NB4 (cell line): Measurements from ENCODE around the gene RAB11FIP3.
"Not testable (repeated sequence)": the region's sequence is repeated elsewhere in the genome, so short reads cannot be mapped to it uniquely, and the experiment has no call there.

Source experiments
- DNase-seq: peaks from one replicate; pipeline ENCODE4 v3.0.0; 2010; ENCODE audit warnings: low read depth
- H3K4me3 ChIP-seq: one replicate; pipeline ENCODE4 v1.5.1; 2011; ENCODE audit warnings: mild to moderate bottlenecking, low read depth, low read length, moderate library complexity
- MYC ChIP-seq: IDR thresholded peaks from 2 replicates; pipeline ENCODE4 v1.6.1; 2011; ENCODE audit warnings: low read depth, low read length
- POLR2A ChIP-seq: IDR thresholded peaks from 2 replicates; pipeline ENCODE4 v1.6.1; 2011; ENCODE audit warnings: mild to moderate bottlenecking; ENCODE audit not compliant: insufficient read length; ENCODE audit errors: extremely low read depth
- TF ChIP-seq, protein P1 (sequence below): IDR thresholded peaks from one replicate; pipeline ENCODE4 v1.5.1; 2012; ENCODE audit warnings: low read depth, low read length
- TF ChIP-seq, protein P2 (sequence below): IDR thresholded peaks from 2 replicates; pipeline ENCODE4 v1.6.1; 2011; ENCODE audit warnings: low read depth, low read length

The RAB11FIP3 gene

DNA sequence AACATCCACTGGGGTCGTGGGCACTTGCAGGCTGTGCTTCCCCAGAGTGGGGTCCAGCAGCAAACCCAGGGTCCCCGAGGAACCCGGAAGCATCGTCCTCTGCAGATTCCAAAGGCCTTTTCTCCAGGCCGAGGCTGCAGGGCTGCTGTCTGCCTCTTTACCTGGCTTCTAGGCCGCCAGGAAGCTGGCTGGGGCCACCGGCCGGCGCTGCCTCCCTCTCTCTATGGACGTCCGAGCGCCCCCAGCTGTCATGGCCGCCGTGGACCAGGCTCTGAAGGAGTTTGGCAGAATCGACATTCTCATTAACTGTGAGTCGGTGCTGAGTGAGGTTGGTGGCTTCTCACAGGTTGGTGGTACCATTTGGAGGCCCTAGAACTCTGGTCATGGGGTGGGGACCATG, 18.2 kb upstream of the RAB11FIP3 start:
- DNase-seq: no peak
- no peak overlapping the region for H3K4me3 ChIP-seq
- TF ChIP-seq, protein P1, sequence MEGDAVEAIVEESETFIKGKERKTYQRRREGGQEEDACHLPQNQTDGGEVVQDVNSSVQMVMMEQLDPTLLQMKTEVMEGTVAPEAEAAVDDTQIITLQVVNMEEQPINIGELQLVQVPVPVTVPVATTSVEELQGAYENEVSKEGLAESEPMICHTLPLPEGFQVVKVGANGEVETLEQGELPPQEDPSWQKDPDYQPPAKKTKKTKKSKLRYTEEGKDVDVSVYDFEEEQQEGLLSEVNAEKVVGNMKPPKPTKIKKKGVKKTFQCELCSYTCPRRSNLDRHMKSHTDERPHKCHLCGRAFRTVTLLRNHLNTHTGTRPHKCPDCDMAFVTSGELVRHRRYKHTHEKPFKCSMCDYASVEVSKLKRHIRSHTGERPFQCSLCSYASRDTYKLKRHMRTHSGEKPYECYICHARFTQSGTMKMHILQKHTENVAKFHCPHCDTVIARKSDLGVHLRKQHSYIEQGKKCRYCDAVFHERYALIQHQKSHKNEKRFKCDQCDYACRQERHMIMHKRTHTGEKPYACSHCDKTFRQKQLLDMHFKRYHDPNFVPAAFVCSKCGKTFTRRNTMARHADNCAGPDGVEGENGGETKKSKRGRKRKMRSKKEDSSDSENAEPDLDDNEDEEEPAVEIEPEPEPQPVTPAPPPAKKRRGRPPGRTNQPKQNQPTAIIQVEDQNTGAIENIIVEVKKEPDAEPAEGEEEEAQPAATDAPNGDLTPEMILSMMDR: no peak

DNA sequence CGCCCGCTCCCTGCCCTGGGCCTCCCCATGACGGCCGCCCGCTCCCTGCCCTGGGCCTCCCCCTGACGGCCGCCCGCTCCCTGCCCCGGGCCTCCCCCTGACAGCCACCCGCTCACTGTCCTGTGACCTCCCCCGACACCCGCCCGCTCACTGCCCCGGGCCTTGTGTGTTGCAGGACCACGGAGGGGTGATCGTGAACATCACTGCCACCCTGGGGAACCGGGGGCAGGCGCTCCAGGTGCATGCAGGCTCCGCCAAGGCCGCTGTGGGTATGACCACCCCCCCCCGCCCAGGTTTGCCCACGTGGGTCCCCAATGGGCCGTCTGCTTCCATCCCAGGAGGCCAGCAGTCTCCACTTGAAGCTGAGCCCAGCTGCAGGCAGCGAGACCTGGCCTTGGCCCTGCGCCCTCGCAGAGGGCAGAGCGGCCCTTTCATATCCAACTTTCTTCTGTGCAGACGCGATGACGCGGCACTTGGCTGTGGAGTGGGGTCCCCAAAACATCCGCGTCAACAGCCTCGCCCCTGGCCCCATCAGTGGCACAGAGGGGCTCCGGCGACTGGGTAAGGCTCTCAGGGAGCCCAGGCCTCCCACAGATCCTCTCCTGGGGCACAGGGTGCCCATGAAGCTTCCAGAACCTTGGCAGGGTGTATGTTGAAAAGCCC, 14.8 kb upstream of the RAB11FIP3 start:
- H3K4me3 ChIP-seq: no peak overlapping the region
- no peak for DNase-seq
- TF ChIP-seq, protein P2, sequence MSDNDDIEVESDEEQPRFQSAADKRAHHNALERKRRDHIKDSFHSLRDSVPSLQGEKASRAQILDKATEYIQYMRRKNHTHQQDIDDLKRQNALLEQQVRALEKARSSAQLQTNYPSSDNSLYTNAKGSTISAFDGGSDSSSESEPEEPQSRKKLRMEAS: no peak
- TF ChIP-seq POLR2A: no peak
- TF ChIP-seq MYC: no peak
- TF ChIP-seq, protein P1: no peak

DNA sequence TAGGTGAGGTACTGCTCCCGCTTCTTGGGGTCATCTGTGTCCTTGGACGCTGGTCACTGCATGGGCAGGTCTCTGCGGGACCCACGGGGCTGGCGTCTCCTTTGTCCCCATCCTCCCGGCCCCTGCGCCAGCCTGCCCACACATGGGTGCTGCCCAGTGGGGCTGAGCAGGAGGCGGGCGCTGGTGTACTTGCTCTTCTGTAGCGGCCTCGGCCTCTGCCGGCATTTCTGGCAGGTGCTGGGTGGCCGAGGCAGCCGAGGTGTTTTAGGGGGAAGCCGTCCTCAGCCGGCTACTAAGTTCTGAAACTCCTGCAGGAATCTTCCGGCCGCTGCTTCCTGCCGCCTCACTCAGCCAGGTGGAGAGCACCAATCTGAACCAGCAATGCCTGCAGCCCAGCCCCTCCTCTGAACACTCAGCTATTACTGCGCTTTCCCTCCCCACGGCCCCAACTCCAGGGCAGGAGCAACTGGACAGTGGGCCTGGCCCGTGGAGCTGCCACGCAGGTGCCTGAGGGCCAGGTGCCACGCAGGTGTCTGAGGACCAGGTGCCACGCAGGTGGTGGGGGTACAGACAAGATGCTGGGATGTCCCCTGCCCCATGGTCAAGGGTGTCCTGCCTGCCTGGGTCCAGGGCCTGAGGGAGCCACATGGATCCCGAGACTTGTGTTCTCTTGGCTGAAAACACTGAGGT, 13.7 kb upstream of the RAB11FIP3 start:
- DNase-seq: no peak
- TF ChIP-seq POLR2A (no peak), MYC (no peak)
- TF ChIP-seq, protein P2: no peak
- TF ChIP-seq, protein P1: no peak
- no peak overlapping the region for H3K4me3 ChIP-seq

DNA sequence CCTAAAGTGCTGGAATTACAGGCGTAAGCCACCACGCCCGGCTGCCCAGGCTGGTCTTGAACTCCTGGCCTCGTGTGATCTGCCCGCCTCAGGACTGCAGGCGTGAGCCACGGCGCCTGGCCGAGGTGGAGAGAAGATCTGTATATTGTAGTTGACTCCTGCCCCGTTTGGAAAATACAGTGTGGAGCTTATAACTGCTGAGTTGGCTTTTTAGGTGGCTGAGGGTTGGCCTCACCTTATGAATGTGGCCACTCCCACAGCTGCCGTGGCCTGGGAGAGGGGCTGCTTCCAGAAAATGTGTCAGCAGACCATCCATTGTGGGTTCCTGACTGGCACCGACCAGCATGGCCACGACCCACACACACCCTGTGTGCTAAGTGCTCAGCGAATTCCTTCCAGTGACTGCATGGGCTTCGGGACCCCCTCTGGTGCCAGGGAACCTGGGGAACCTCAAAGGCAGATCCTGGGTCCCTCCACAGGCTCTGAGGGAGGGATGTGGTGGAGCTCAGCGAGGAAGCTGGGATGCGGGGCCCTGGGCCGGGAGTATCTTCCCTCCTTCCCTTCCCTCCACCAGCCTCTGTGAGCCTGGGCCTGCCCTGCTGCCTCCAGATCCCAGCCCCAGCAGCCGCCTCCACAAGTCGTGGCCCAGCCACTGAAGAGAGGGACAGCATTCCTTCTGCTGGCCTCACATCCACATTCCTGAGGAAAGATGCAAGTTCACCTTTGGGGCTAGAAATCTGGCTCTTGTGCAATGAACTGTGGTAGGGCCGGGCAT, 10.9 kb upstream of the RAB11FIP3 start:
- no peak for DNase-seq
- H3K4me3 ChIP-seq: no peak overlapping the region
- no peak for TF ChIP-seq POLR2A
- no peak for TF ChIP-seq MYC
- TF ChIP-seq, protein P2: no peak
- TF ChIP-seq, protein P1: no peak

DNA sequence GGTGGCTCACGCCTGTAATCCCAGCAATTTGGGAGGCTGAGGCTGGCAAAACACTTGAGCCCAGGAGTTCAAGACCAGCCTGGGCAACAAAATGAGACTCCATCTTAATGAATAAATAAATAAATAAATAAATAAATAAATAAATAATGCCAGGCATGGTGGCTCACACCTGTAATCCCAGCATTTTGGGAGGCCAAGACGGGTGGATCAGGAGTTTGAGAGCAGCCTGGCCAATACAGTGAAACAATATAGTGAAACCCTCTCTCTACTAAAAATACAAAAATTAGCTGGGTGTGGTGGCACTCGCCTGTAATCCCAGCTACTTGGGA, 10.3 kb upstream of the RAB11FIP3 start:
- not testable (repeated sequence) for DNase-seq, H3K4me3 ChIP-seq

DNA sequence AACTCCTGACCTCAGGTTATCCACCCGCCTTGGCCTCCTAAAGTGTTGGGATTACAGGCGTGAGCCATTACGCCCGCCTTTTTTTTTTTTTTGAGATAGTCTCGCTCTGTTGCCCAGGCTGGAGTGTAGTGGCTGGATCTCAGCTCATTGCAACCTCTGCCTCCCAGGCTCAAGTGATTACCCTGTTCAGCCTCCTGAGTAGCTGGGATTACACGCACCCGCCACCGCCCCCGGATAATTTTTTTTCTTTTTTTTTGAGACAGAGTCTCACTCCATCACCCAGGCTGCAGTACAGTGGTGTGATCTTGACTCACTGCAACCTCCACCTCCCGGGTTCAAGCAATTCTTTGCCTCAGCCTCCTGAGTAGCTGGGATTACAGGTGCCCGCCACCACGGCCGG, 3.3 kb upstream of the RAB11FIP3 start:
- DNase-seq, H3K4me3 ChIP-seq: not testable (repeated sequence)

DNA sequence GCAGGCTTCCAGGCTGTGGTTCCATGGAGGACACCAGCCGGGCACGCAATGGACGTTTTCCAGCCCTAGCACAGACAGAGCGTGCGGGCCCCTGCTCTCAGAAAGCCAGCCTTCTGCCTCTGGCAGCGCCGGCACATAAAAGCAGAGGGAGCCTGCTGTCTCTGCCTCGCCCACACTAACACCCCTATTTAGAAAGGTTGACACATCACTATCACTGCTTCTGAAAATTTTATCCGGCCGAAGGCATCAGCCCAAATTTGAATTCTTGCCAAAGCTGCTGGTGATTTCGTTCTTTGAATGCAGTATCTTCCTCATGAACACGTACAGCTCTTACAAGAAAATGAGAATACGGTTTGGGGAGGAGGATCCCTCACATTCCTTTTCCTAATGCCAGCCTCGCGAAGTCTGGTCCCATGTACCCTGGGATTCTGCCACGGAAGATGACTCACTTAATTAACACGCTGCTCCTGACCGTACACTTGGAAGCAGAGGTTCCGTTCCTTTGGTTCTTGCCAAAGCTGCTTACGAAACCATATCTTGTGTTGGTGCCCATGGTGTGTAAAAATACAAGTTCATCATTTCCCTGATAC, 1.3 kb upstream of the RAB11FIP3 start:
- TF ChIP-seq POLR2A (no peak), MYC (no peak)
- TF ChIP-seq, protein P1: no peak
- TF ChIP-seq, protein P2: no peak
- DNase-seq: peak; percentile 48

More for the DNA sequence above, 1.3 kb upstream of the RAB11FIP3 start:
- H3K4me3 ChIP-seq: no peak overlapping the region
